ENCODE results near the gene FCER1G. TPM values are rescaled to one million over a fixed set of nuclear protein-coding genes. Genes with fewer than 3 reads are reported as not detected.

Gene FCER1G
- not detected in 2 replicates for total RNA-seq (ENCODE audit: low replicate concordance)

DNA sequence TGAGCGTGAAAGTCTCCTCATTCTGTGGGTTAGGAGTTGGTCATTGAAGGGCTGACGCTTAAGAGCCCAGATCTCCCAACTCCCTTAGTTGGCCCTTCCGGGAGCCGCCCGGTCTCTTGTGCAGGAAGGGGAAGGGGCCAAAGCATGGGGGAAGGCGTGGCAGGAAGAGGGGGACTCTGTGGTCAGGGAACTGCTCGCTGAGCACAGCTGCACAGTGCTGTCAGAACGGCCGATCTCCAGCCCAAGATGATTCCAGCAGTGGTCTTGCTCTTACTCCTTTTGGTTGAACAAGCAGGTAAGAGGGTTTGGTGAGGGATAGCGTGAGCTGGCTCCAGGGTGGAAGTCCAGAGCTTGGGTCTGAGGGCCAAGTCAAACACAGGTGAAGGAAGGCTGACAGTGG is at the start of gene FCER1G:
TSS of gene FCER1G (plus strand) at position 220 of the 400 bp plus-strand sequence. CDS start at position 247, 27 bp downstream.
- TF ChIP-seq, protein P1, sequence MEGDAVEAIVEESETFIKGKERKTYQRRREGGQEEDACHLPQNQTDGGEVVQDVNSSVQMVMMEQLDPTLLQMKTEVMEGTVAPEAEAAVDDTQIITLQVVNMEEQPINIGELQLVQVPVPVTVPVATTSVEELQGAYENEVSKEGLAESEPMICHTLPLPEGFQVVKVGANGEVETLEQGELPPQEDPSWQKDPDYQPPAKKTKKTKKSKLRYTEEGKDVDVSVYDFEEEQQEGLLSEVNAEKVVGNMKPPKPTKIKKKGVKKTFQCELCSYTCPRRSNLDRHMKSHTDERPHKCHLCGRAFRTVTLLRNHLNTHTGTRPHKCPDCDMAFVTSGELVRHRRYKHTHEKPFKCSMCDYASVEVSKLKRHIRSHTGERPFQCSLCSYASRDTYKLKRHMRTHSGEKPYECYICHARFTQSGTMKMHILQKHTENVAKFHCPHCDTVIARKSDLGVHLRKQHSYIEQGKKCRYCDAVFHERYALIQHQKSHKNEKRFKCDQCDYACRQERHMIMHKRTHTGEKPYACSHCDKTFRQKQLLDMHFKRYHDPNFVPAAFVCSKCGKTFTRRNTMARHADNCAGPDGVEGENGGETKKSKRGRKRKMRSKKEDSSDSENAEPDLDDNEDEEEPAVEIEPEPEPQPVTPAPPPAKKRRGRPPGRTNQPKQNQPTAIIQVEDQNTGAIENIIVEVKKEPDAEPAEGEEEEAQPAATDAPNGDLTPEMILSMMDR (IDR thresholded peaks at IDR 0.05; ENCODE audit: insufficient read depth, low read length) = no peak
- no peak for DNase-seq (ENCODE audit: low read depth)
- H3K4me3 ChIP-seq (ENCODE audit: low read depth, low read length) = no peak within 1 kb of the TSS

DNA sequence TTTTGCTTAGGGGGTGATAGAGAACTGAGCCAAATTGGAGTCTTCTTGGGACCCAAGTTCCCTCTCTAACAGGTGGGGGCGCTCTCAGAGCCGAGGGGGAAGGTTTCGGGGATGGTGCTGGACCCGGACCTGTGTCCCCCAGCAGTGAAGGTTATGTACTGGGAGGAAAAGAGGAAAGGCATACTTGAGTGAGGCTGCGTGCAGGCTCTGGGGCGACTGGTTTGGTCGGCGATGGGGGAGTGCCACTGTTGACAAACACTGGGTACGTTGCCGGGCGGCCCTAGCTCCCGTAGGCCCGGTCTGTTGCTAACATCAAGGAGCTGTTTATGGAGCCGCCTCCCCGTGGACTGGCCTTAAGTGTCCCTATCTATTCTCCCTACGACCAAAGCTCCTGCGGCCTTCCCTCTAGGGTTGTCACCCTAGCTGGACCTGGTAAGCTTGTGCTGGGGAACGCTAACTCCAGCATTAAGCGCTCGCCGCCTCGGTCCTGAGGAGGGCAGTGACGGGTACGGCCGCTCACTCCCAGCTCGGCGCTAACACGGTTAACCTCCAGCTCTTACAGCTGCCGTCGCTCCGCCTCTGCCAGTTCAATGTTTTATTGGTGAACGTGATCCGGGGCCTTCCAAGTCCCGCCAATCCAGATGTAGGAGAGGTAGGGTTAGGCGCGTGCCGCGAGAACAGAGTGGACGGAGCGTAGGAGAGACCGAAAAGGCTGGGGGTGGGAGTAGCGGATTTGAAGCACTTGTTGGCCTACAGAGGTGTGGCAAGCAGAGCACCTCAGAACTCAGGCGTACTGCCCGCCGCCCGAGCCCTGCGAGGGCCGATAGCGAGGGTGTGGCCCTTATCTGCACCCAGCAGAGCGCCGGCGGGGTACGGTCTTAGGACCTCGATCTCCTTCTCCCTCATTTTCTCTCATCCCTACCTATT is 49.1 kb upstream of the FCER1G start, which contains the start of gene PPOX:
TSS of gene PPOX (plus strand) at position 685 of the 927 bp plus-strand sequence. CDS start 422 bp downstream, outside the sequence.
- H3K4me3 ChIP-seq (ENCODE audit: low read depth, low read length) = peak within 1 kb of the TSS; percentile 91
- peak; percentile 97 for DNase-seq (ENCODE audit: low read depth)
- TF ChIP-seq, protein P1 (IDR thresholded peaks at IDR 0.05; ENCODE audit: insufficient read depth, low read length) = peak; percentile 60

DNA sequence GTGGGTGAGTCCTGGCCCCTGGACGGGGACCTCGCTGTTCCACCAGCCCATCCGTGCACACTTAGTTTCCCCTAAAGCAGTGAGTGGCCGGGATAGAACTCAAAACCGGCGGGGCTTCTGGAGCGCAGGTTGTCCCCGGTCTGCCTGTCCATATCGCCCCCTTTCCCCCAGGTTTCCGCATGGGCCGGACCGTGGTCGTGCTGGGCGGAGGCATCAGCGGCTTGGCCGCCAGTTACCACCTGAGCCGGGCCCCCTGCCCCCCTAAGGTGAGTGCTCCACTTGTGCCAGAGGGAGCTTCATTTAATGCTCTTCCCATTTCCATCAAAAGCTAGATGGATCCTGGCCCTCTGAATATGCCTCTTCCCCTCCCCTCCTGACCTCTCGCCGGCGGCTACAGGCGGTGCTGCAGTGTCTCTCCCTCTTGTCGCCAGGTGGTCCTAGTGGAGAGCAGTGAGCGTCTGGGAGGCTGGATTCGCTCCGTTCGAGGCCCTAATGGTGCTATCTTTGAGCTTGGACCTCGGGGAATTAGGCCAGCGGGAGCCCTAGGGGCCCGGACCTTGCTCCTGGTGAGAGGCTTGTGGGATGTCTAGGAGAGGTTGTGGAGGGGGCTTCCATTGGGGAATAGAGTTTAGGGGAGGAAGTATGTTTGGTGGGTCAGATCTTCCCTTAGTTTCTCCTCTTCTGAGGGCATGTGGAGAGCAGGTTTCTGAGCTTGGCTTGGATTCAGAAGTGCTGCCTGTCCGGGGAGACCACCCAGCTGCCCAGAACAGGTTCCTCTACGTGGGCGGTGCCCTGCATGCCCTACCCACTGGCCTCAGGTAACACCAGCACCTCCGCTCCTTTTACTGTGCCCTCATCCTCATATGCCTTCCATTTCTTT is 48.2 kb upstream of the FCER1G start:
- no peak for DNase-seq (ENCODE audit: low read depth)
- peak overlapping the region; percentile 91 for H3K4me3 ChIP-seq (ENCODE audit: low read depth, low read length)
- TF ChIP-seq, protein P1 (IDR thresholded peaks at IDR 0.05; ENCODE audit: insufficient read depth, low read length) = no peak

DNA sequence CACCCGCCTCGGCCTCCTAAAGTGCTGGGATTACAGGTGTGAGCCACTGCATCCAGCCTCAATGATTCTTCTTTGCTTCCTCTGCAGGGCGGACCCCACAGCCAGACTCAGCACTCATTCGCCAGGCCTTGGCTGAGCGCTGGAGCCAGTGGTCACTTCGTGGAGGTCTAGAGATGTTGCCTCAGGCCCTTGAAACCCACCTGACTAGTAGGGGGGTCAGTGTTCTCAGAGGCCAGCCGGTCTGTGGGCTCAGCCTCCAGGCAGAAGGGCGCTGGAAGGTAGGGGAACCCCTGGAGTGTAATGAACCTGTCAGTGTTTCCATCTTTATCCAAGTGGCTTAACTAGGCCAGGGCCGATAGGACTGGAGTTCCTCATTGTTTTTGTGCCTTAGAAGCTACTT is 46.2 kb upstream of the FCER1G start:
- no peak for DNase-seq (ENCODE audit: low read depth)
- TF ChIP-seq, protein P1 (IDR thresholded peaks at IDR 0.05; ENCODE audit: insufficient read depth, low read length) = no peak
- H3K4me3 ChIP-seq (ENCODE audit: low read depth, low read length) = no peak overlapping the region

DNA sequence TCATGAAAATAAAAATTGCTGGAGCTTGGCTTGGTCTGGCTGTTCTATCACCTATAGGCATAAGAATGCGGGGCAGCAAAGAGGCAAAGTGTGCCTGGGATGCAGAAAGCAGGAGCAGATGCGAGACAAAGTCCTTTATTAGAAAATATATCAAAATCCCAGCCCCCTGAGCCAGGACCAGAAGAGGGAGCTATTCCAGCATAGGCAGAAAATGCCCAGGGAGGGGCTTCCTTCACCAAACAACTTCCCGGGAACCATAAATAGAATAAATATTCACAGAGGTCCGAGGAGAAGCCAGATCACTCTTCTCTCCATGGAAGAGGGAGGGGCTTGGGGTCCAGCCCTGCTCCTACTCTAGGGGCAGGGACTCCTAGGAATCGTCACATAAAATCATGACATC is 43.9 kb upstream of the FCER1G start:
- no peak for DNase-seq (ENCODE audit: low read depth)
- TF ChIP-seq, protein P1 (IDR thresholded peaks at IDR 0.05; ENCODE audit: insufficient read depth, low read length) = peak; percentile 26
- H3K4me3 ChIP-seq (ENCODE audit: low read depth, low read length) = no peak overlapping the region

DNA sequence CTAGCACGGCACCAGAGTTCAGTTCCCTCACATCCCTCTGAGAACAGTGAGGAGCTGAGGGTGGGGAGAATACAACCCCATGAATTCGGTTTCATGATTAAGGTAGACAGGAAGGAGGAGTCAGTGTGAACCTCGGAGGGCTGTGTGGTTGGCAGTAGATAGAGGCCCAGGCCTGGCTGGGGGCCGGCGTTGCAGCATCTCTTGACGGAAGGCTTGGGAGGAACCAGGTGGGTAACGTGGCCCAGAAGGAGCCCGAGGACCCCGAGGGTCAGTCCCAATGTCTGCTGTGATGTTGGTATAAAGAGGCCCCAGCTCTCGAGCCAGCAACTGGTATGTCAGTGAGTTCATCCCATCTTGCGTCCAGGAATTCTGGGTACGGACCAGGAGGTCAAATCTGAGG is 43.4 kb upstream of the FCER1G start:
- TF ChIP-seq, protein P1 (IDR thresholded peaks at IDR 0.05; ENCODE audit: insufficient read depth, low read length) = no peak
- DNase-seq (ENCODE audit: low read depth) = no peak
- H3K4me3 ChIP-seq (ENCODE audit: low read depth, low read length) = no peak overlapping the region
